ENCODE results near the gene PGA5.
"Not testable (repeated sequence)": the region's sequence is repeated elsewhere in the genome, so short reads cannot be mapped to it uniquely, and the experiment has no call there.

PGA5 gene

GRCh38 chr11:61240875-61241274 lies at the start of gene PGA5:
Gene PGA5, plus strand, starts transcription at chr11:61241175. Its CDS starts 52 bp downstream, at chr11:61241227.
- not testable (repeated sequence) for DNase-seq (ENCODE audit: low read depth, low spot score)

GRCh38 chr11:61193596-61193995 lies 47.4 kb upstream of the PGA5 start:
- no peak for DNase-seq (ENCODE audit: low read depth, low spot score)

- no peak for DNase-seq (ENCODE audit: low read depth, low spot score)
Measured at GRCh38 chr11:61194169-61194671, 46.8 kb upstream of the PGA5 start.

GRCh38 chr11:61194981-61195695 lies 45.8 kb upstream of the PGA5 start:
- no peak for DNase-seq (ENCODE audit: low read depth, low spot score)

GRCh38 chr11:61195719-61196118 lies 45.3 kb upstream of the PGA5 start:
- DNase-seq (ENCODE audit: low read depth, low spot score): no peak

- DNase-seq (ENCODE audit: low read depth, low spot score): no peak
Measured at GRCh38 chr11:61198361-61198760, 42.6 kb upstream of the PGA5 start.

- no peak for DNase-seq (ENCODE audit: low read depth, low spot score)
Measured at GRCh38 chr11:61198948-61199523, 41.9 kb upstream of the PGA5 start.

GRCh38 chr11:61201476-61201875 lies 39.5 kb upstream of the PGA5 start:
- DNase-seq (ENCODE audit: low read depth, low spot score): no peak

GRCh38 chr11:61202950-61203746 lies 37.8 kb upstream of the PGA5 start, which contains the start of gene PGA3:
Gene PGA3, plus strand, starts transcription at chr11:61203515. Its CDS starts 50 bp downstream, at chr11:61203565.
- DNase-seq (ENCODE audit: low read depth, low spot score): not testable (repeated sequence)

- not testable (repeated sequence) for DNase-seq (ENCODE audit: low read depth, low spot score)
Measured at GRCh38 chr11:61203873-61204272, 37.1 kb upstream of the PGA5 start.

- DNase-seq (ENCODE audit: low read depth, low spot score): not testable (repeated sequence)
Measured at GRCh38 chr11:61204502-61205059, 36.4 kb upstream of the PGA5 start.

GRCh38 chr11:61207636-61208310 lies 33.2 kb upstream of the PGA5 start:
- DNase-seq (ENCODE audit: low read depth, low spot score): not testable (repeated sequence)

- not testable (repeated sequence) for DNase-seq (ENCODE audit: low read depth, low spot score)
Measured at GRCh38 chr11:61210629-61211028, 30.3 kb upstream of the PGA5 start.

GRCh38 chr11:61211327-61211952 lies 29.5 kb upstream of the PGA5 start:
- DNase-seq (ENCODE audit: low read depth, low spot score): not testable (repeated sequence)

- DNase-seq (ENCODE audit: low read depth, low spot score): not testable (repeated sequence)
Measured at GRCh38 chr11:61212202-61212601, 28.8 kb upstream of the PGA5 start.

GRCh38 chr11:61213711-61214324 lies 27.2 kb upstream of the PGA5 start:
- DNase-seq (ENCODE audit: low read depth, low spot score): not testable (repeated sequence)

- DNase-seq (ENCODE audit: low read depth, low spot score): not testable (repeated sequence)
Measured at GRCh38 chr11:61218306-61218705, 22.7 kb upstream of the PGA5 start.

- DNase-seq (ENCODE audit: low read depth, low spot score): not testable (repeated sequence)
Measured at GRCh38 chr11:61219016-61219415, 22.0 kb upstream of the PGA5 start.

GRCh38 chr11:61222047-61222446 lies 18.9 kb upstream of the PGA5 start, which contains the start of gene PGA4:
Gene PGA4, plus strand, starts transcription at chr11:61222347. Its CDS starts 54 bp downstream, at chr11:61222401.
- DNase-seq (ENCODE audit: low read depth, low spot score): not testable (repeated sequence)

GRCh38 chr11:61222692-61223091 lies 18.3 kb upstream of the PGA5 start:
- not testable (repeated sequence) for DNase-seq (ENCODE audit: low read depth, low spot score)
